AG04449 (cell line): ENCODE measurements around the gene MAP3K21.

Experiments
- CTCF ChIA-PET: fragments of 350-600 bp; formaldehyde crosslinking; extraction: SDS; loops from one replicate; lab custom pipeline; 2021; ENCODE audit warnings: antibody characterized with exemption; lab: Yijun Ruan, JAX
- POLR2A ChIA-PET: fragments of 400-600, 350-600 bp; formaldehyde crosslinking; extraction: SDS; loops from one replicate; lab custom pipeline; 2020; ENCODE audit warnings: antibody characterized with exemption, inconsistent platforms; lab: Yijun Ruan, JAX
- DNase-seq: peaks from one replicate; pipeline ENCODE4 v3.0.0-alpha.2; 2010; ENCODE audit warnings: low read depth, low spot score
- H3K4me3 ChIP-seq: 2 replicates; pipeline ENCODE4 v1.5.1; 2011; ENCODE audit warnings: low read depth, mild to moderate bottlenecking, control low read depth, low read length
- TF ChIP-seq, protein P1 (sequence below): IDR thresholded peaks from one replicate; pipeline ENCODE4 v1.5.1; 2011; ENCODE audit warnings: mild to moderate bottlenecking, moderate library complexity, low read length, control low read depth, inconsistent platforms; ENCODE audit not compliant: insufficient read depth; ENCODE audit errors: missing control alignments

MAP3K21 gene

DNA sequence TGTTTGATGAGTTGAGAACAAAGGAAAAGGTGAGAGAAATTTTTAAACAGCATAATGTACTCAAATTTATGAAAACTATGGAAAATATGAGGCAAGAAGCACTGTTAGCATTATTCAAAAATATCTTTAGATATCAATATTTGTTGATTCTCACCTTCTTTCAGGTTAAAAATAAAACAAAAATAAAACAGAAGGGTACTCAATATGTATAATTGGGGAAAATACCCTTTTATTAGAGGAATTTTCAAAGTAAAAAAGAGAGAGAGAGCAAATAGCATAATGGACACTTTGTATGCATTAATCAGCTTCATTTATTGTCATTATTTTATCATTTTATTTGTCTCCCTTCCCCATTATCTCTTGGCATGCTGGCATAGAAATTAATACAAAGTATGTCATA is 27.5 kb downstream of the MAP3K21 start:
- no peak overlapping the region for H3K4me3 ChIP-seq
- TF ChIP-seq, protein P1, sequence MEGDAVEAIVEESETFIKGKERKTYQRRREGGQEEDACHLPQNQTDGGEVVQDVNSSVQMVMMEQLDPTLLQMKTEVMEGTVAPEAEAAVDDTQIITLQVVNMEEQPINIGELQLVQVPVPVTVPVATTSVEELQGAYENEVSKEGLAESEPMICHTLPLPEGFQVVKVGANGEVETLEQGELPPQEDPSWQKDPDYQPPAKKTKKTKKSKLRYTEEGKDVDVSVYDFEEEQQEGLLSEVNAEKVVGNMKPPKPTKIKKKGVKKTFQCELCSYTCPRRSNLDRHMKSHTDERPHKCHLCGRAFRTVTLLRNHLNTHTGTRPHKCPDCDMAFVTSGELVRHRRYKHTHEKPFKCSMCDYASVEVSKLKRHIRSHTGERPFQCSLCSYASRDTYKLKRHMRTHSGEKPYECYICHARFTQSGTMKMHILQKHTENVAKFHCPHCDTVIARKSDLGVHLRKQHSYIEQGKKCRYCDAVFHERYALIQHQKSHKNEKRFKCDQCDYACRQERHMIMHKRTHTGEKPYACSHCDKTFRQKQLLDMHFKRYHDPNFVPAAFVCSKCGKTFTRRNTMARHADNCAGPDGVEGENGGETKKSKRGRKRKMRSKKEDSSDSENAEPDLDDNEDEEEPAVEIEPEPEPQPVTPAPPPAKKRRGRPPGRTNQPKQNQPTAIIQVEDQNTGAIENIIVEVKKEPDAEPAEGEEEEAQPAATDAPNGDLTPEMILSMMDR: no peak
- ChIA-PET POLR2A (no interaction called here), CTCF (interaction anchor here (1.7 kb wide), 1 partner anchor 10 kb away, joined by 5 read pairs; no protein-coding TSS in a partner anchor)
- DNase-seq: no peak

DNA sequence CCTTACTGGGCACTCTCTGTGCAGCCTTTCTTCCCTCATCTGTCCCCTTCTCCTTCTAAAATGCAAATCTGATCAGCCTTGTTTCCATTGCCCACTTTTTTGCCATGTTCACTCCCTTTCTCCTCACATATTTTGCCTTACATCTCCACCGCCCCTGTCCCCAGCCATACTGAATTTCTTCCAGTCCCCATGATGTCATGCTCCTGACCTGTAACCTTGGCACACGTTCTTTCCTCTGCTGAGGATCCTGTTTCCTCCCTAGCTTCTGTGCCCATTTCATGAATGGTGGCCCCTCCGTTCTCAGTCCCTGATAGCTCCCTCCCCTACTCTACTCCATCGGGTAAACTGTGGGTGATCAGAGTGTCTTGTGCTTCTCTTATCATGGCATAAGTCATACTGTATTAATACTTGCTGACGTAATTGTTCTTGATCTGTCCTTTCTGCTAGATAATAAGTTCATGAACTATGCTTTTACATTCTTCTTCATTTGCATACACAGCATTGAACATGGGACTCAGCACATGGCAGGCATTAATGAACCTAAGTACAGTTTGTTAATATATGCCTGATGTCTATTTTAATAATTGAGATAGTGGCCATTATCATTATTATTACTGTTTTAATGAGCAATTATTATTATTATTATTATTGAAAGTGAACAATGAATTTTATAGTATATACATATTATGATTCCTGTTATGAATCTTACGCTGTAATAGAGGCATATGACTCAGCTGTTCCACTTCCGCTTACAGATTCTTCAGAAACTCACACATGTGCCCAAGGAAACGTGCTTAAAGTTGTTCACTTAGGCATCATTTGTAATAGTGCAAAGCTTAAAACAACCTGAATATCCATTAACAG is 28.5 kb downstream of the MAP3K21 start:
- ChIA-PET POLR2A (no interaction called here), CTCF (no interaction called here)
- DNase-seq: no peak
- TF ChIP-seq, protein P1: no peak
- no peak overlapping the region for H3K4me3 ChIP-seq

DNA sequence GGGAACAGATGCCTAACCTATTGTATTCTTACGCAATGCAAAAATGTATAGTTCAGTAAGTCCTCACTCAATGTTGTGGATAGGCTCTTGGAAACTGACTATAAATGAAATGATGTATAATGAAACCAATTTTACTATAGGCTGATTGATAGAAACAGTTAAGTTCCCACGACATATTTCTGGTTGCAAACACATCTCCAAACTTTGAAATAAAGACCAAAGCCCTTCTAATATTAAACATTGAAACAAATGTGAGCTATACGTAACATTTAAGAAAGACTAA is 29.1 kb downstream of the MAP3K21 start:
- CTCF ChIA-PET: no interaction called here
- DNase-seq: no peak
- H3K4me3 ChIP-seq: no peak overlapping the region
- TF ChIP-seq, protein P1: no peak
- POLR2A ChIA-PET: no interaction called here

DNA sequence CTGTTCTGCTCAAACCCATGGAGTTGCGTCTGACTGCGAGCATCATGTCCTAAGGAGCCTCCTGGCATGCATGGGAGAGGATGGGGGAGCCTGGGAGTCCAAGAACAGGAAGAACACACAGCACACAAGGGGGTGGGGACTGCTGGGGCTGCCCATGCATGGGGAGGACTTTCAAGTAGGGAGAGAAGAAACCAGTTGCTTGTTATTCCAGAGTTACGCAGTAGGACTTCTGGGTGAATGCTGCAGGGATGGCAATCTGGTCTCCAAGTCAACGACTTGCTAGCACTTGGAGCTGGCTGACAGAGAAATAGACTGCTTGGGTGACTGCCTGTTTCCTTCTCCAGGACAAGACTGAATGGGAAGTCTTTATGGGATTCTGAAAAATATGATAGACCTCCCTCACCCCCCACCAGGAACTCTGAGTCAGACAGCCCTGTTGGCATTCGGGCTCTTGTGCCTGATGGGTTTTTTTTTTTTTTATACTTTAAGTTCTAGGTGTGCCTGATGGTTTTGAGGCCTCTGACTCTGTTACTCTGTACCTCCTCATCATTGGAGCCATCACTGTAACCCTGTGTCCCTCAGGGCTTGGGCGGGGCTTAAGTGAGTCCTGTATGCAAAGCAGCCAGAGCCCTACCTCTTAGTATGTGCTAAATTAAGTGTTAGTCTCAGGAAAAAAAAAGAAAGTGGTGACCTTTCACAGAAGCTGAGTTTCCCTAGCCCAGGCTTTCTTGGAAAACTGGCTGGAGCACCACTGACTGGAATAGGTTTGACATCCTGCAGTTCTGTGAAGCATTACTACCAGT is 30.3 kb downstream of the MAP3K21 start:
- TF ChIP-seq, protein P1: no peak
- ChIA-PET POLR2A (no interaction called here), CTCF (no interaction called here)
- no peak for DNase-seq
- H3K4me3 ChIP-seq: no peak overlapping the region

DNA sequence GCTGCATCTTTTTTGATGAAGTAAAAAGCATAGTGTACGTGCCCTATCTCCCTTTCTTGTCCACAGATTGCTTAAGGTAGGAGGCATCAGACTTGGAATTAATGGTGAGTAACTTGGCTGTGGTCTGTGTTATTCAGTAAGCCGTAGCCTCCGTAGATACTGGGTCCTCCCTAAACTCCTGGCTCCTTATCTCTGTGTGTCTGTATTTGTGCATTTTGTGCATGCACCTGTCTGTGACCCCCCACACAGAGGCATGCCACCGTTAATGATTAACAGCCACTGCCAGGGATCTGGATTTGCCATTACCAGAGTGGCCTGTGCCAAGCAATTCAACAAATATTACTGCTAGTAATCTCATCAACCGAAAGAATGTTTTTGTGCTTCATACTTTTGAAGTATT is 31.9 kb downstream of the MAP3K21 start:
- no peak for DNase-seq
- no peak overlapping the region for H3K4me3 ChIP-seq
- TF ChIP-seq, protein P1: no peak
- ChIA-PET POLR2A (no interaction called here), CTCF (no interaction called here)

DNA sequence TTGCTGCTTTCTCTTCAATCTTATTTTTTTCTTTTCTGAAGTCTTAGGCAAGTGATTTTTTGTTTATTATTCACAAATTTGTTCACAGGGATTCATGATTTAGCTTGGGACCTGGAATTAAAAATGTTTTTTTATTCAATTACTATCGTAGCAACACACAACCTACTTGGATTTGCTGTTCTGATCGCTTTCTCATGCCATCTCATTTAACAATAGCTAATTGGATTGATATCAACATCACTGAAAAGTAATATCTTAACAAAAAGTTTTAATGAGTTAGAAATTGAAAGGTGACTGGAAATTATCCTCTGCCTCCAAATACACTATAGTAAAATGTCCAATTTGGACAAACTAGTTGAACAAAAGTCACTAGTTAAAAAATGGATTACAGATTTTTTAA is 32.4 kb downstream of the MAP3K21 start:
- H3K4me3 ChIP-seq: no peak overlapping the region
- TF ChIP-seq, protein P1: no peak
- ChIA-PET CTCF (no interaction called here), POLR2A (no interaction called here)
- no peak for DNase-seq
